IMR-90 (cell line): ENCODE data around the gene RPLP1. TPM values are rescaled to one million over a fixed set of nuclear protein-coding genes. Genes with fewer than 3 reads are reported as not detected.

Source experiments
- ATAC-seq: fragments of 200-7000 bp; cut with Tn5 transposase; 2 replicates; pipeline ENCODE4 v1.9.1; 2020; ENCODE audit warnings: low read depth, mild to moderate bottlenecking, moderate library complexity
- BruUV-seq: library from RNA; stranded (reverse); fragments of 400-500 nt; replicated peaks from 2 replicates; lab custom pipeline; 2021; lab: Mats Ljungman, UMichigan
- CTCF ChIA-PET: fragments of 300-600 bp; formaldehyde crosslinking; extraction: SDS; loops from one replicate; lab custom pipeline; 2021; ENCODE audit warnings: antibody characterized with exemption; lab: Yijun Ruan, JAX
- POLR2A ChIA-PET: fragments of 300-600 bp; sonication (Branson Sonifier 250); formaldehyde crosslinking; loops from one replicate; lab custom pipeline; 2022; ENCODE audit warnings: antibody characterized with exemption; ENCODE audit not compliant: unreplicated experiment; lab: Charles Lee
- DNase-seq: peaks from one replicate; pipeline ENCODE4 v3.0.0; 2013
- H2AFZ ChIP-seq: replicated peaks from 2 replicates; pipeline ENCODE3; 2013; ENCODE audit warnings: low read length, mild to moderate bottlenecking; ENCODE audit not compliant: poor library complexity
- H2AK5ac ChIP-seq: 2 replicates; pipeline ENCODE4 v1.6.1; 2013; ENCODE audit warnings: low read depth, low read length, inconsistent platforms
- H2AK9ac ChIP-seq: replicated peaks from 2 replicates; pipeline ENCODE3; 2013; ENCODE audit warnings: mild to moderate bottlenecking, low read depth, low read length, moderate library complexity; ENCODE audit not compliant: poor library complexity
- H2BK120ac ChIP-seq: 2 replicates; pipeline ENCODE4 v1.6.1; 2013; ENCODE audit warnings: low read depth, low read length, inconsistent platforms
- H2BK15ac ChIP-seq: 3 replicates; pipeline ENCODE4 v1.6.1; 2013; ENCODE audit warnings: low read depth, low read length, inconsistent platforms
- H2BK20ac ChIP-seq: 2 replicates; pipeline ENCODE4 v1.6.1; 2013; ENCODE audit warnings: low read depth, mild to moderate bottlenecking, inconsistent platforms, low read length, moderate library complexity
- H2BK5ac ChIP-seq: 2 replicates; pipeline ENCODE4 v1.6.1; 2013; ENCODE audit warnings: mild to moderate bottlenecking, low read depth, low read length, inconsistent platforms; ENCODE audit not compliant: poor library complexity, severe bottlenecking
- H3K14ac ChIP-seq: replicated peaks from 2 replicates; pipeline ENCODE4 v1.6.1; 2013; ENCODE audit warnings: low read depth, low read length, inconsistent platforms
- H3K18ac ChIP-seq: 2 replicates; pipeline ENCODE4 v1.6.1; 2013; ENCODE audit warnings: low read depth, low read length, control low read depth
- H3K23ac ChIP-seq: 2 replicates; pipeline ENCODE4 v1.6.1; 2013; ENCODE audit warnings: low read depth, low read length, inconsistent platforms
- H3K27ac ChIP-seq: 2 replicates; pipeline ENCODE4 v1.5.1; 2013; ENCODE audit warnings: mild to moderate bottlenecking, control low read depth, low read length; ENCODE audit not compliant: insufficient read depth
- H3K27me3 ChIP-seq: 2 replicates; pipeline ENCODE4 v1.6.1; 2013; ENCODE audit warnings: low read length; ENCODE audit not compliant: control insufficient read depth, insufficient read depth
- H3K36me3 ChIP-seq: 2 replicates; pipeline ENCODE4 v1.6.1; 2013; ENCODE audit warnings: low read length, mixed read lengths; ENCODE audit not compliant: control insufficient read depth, insufficient read depth
- H3K4ac ChIP-seq: 2 replicates; pipeline ENCODE4 v1.6.1; 2013; ENCODE audit warnings: low read depth, low read length, inconsistent platforms
- H3K4me1 ChIP-seq: 2 replicates; pipeline ENCODE4 v1.6.1; 2013; ENCODE audit warnings: low read length, mixed read lengths; ENCODE audit not compliant: control insufficient read depth, insufficient read depth
- H3K4me2 ChIP-seq: 2 replicates; pipeline ENCODE4 v1.6.1; 2013; ENCODE audit warnings: low read depth, mild to moderate bottlenecking, control low read depth, low read length, moderate library complexity
- H3K4me3 ChIP-seq: 2 replicates; pipeline ENCODE4 v1.5.1; 2013; ENCODE audit warnings: low read depth, mild to moderate bottlenecking, control low read depth, low read length, moderate library complexity; ENCODE audit not compliant: insufficient read depth
- H3K56ac ChIP-seq: 2 replicates; pipeline ENCODE4 v1.6.1; 2013; ENCODE audit warnings: low read length, inconsistent platforms; ENCODE audit not compliant: insufficient read depth; ENCODE audit errors: extremely low read depth
- H3K79me1 ChIP-seq, 2 experiments: 2 replicates each; pipeline ENCODE4 v1.6.1; 2013; ENCODE audit warnings: low read length in 2 of 2, inconsistent platforms in 1 of 2, low read depth in 1 of 2
- H3K9ac ChIP-seq: 2 replicates; pipeline ENCODE4 v1.6.1; 2013; ENCODE audit warnings: low read depth, low read length, control low read depth
- H3K9me1 ChIP-seq: 2 replicates; pipeline ENCODE4 v1.6.1; 2013; ENCODE audit warnings: low read length, inconsistent platforms; ENCODE audit not compliant: insufficient read depth
- H3K9me3 ChIP-seq: 2 replicates; pipeline ENCODE4 v1.6.1; 2013; ENCODE audit warnings: low read length; ENCODE audit not compliant: control insufficient read depth, insufficient read depth
- H4K20me1 ChIP-seq: 2 replicates; pipeline ENCODE4 v1.6.1; 2013; ENCODE audit warnings: low read length, inconsistent platforms; ENCODE audit not compliant: insufficient read depth
- H4K5ac ChIP-seq: 2 replicates; pipeline ENCODE4 v1.6.1; 2013; ENCODE audit warnings: mild to moderate bottlenecking, low read depth, low read length, control low read depth
- H4K8ac ChIP-seq, 2 experiments: 2 replicates each; pipeline ENCODE4 v1.6.1; 2013; ENCODE audit warnings: low read depth in 2 of 2, low read length in 2 of 2, control low read depth in 1 of 2, inconsistent platforms in 1 of 2
- H4K91ac ChIP-seq: 2 replicates; pipeline ENCODE4 v1.6.1; 2013; ENCODE audit warnings: low read depth, low read length, inconsistent platforms; ENCODE audit not compliant: insufficient read depth
- CEBPB ChIP-seq: IDR thresholded peaks from 2 replicates; pipeline ENCODE4 v1.6.1; 2012; ENCODE audit warnings: low read depth, low read length, improper control_type of control experiment
- MAFK ChIP-seq: IDR thresholded peaks from 2 replicates; pipeline ENCODE4 v1.6.1; 2012; ENCODE audit warnings: low read depth, low read length, improper control_type of control experiment
- WGBS, 2 experiments: methylation state at CpG; one replicate each; pipeline versions ENCODE4 v1.1.5 to v1.1.7; 2013; ENCODE audit warnings: missing lambda C conversion rate in 2 of 2; ENCODE audit not compliant: insufficient read length in 1 of 2; ENCODE audit errors: extremely low coverage in 2 of 2; 5-methylcytosine and 5-hydroxymethylcytosine counted together
- dilution Hi-C: fragments of 300-500 bp; cut with HindIII; formaldehyde crosslinking; loops from one replicate; pipeline ENCODE4 v1.14.3; 2018; ENCODE audit warnings: low sequenced_read_pairs; ENCODE audit not compliant: unreplicated experiment
- in situ Hi-C: fragments of 300-500 bp; cut with MboI; formaldehyde crosslinking; loops from 3 replicates; pipeline ENCODE4 v1.14.3; 2019; ENCODE audit warnings: low sequenced_read_pairs, inconsistent platforms, mixed read lengths
- intact Hi-C: fragments of 100-400 bp; cut with micrococcal nuclease; formaldehyde crosslinking; loops from 2 replicates; pipeline ENCODE4 v1.10.0; 2022
- polyA plus RNA-seq, 3 experiments: library from polyadenylated mRNA; depleted of rRNA; stranded (reverse); fragments of >200 nt; gene quantifications; 2 replicates each; pipeline ENCODE4 v1.2.3, GENCODE V29; 2012; ENCODE audit warnings: low replicate concordance in 1 of 3
- total RNA-seq: library from RNA; depleted of rRNA; stranded (reverse); fragments of >200 nt; gene quantifications from 2 replicates; pipeline ENCODE4 v1.2.3, GENCODE V29; 2012

The RPLP1 gene
- total and polyA plus RNA-seq, 2 of the 4 experiments (the other 2 are of a cell fraction): 97.0 to 1,440 TPM

DNA sequence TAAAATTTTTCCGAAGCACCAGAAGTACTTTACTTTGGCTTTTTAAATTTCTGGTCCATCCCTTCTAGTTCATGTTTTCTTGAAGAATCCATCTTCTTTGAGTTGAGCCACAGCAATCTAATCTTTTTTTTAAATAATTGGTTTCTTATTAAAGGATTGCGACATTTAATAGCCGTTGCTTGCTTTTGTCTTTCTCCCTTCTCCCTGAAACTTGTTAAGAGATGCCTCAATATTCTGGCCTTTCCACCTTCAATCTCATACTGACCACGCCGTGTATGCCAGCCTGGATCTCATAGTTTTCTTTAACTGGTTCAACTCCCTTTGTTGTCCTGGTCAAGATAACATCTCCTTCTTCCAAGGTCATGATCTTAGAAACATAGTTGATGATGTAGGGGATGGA, 18.4 kb upstream of the RPLP1 start:
- H3K9me1 ChIP-seq: peaks cover 8% of the 10 kb centered on the region
- H3K14ac ChIP-seq: no peak overlapping the region
- no peak overlapping the region for H3K27ac ChIP-seq
- H4K91ac ChIP-seq: no peak overlapping the region
- H2BK20ac ChIP-seq: no peak overlapping the region
- no peak overlapping the region for H2BK15ac ChIP-seq
- H3K27me3 ChIP-seq: no peaks in the 10 kb centered on the region
- H3K56ac ChIP-seq: no peak overlapping the region
- H3K23ac ChIP-seq: no peak overlapping the region
- H2BK120ac ChIP-seq: no peak overlapping the region
- CTCF ChIA-PET: no interaction called here
- in situ Hi-C loops (no loop called here), intact Hi-C loops (loop anchor here (1.0 kb wide), 1 partner anchor 36 kb away; no protein-coding TSS in a partner anchor), dilution Hi-C loops (no loop called here)
- no peak overlapping the region for H3K4me2 ChIP-seq
- POLR2A ChIA-PET: no interaction called here
- H2AK5ac ChIP-seq: no peak overlapping the region; the same call in 1 of the 2 replicates
- no peak overlapping the region for H2AK9ac ChIP-seq
- H2BK5ac ChIP-seq: no peak overlapping the region
- peaks cover 9% of the 10 kb centered on the region for H3K36me3 ChIP-seq
- H4K8ac ChIP-seq: no peak overlapping the region
- TF ChIP-seq CEBPB (peak; percentile 78), MAFK (no peak)
- H3K9me3 ChIP-seq: no peaks in the 10 kb centered on the region
- H3K4me1 ChIP-seq: no peaks in the 10 kb centered on the region
- DNase-seq: no peak
- no peak overlapping the region for H2AFZ ChIP-seq
- no peaks in the 10 kb centered on the region for H4K20me1 ChIP-seq
- no peak overlapping the region for H4K5ac ChIP-seq
- no peak overlapping the region for H3K4ac ChIP-seq
- peaks cover 30 to 61% of the 10 kb centered on the region in 2 experiments for H3K79me1 ChIP-seq
- BruUV-seq: no TSS peak
- ATAC-seq: no peak
- no peak overlapping the region for H3K18ac ChIP-seq
- no CpG with 5 or more reads among the region's 5 CpGs for WGBS, 2 experiments
- no peak overlapping the region for H3K9ac ChIP-seq
- H3K4me3 ChIP-seq: no peak overlapping the region
